Fibroblast of pulmonary artery (primary cell): Measurements from ENCODE around the gene C5AR2.
"Not testable (repeated sequence)": the region's sequence is repeated elsewhere in the genome, so short reads cannot be mapped to it uniquely, and the experiment has no call there.

Experiments used
- DNase-seq: peaks from one replicate; pipeline ENCODE4 v3.0.0-alpha.2; 2010; ENCODE audit warnings: low read depth
- H3K4me3 ChIP-seq: replicated peaks from 2 replicates; pipeline ENCODE4 v1.5.1; 2011; ENCODE audit warnings: low read depth, mild to moderate bottlenecking, control low read depth, low read length, moderate library complexity
- TF ChIP-seq, protein P1 (sequence below): IDR thresholded peaks from 2 replicates; pipeline ENCODE4 v1.5.1; 2011; ENCODE audit warnings: mild to moderate bottlenecking, control low read depth, low read length, inconsistent platforms; ENCODE audit errors: missing control alignments

Gene C5AR2

DNA sequence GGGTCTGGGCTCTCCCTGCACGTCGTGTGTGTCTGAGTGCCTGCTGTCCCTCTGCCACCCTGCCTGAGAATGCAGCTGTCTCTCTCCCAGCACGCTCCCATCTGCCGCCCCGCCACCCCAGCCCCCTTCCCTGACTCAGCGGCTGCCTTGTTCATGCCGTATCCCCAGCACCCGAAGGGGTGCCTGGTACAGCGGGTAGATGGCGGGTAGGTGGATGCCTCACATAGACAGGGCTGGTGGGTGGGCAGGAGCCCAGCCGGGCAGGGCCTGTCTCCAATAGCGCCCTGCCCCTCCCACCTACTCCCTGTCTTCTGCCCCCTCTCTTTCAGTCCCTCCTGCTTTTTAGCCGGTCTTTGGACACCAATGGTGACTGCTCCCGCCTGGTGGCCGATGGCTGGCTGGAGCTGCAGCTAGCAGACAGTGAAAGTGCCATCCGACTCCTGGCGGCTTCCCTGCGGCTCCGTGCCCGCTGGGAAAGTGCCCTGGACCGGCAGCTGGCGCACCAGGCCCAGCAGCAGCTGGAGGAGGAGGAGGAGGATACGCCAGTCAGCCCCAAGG is 47.5 kb downstream of the C5AR2 start:
- DNase-seq, result no peak
- TF ChIP-seq, protein P1, sequence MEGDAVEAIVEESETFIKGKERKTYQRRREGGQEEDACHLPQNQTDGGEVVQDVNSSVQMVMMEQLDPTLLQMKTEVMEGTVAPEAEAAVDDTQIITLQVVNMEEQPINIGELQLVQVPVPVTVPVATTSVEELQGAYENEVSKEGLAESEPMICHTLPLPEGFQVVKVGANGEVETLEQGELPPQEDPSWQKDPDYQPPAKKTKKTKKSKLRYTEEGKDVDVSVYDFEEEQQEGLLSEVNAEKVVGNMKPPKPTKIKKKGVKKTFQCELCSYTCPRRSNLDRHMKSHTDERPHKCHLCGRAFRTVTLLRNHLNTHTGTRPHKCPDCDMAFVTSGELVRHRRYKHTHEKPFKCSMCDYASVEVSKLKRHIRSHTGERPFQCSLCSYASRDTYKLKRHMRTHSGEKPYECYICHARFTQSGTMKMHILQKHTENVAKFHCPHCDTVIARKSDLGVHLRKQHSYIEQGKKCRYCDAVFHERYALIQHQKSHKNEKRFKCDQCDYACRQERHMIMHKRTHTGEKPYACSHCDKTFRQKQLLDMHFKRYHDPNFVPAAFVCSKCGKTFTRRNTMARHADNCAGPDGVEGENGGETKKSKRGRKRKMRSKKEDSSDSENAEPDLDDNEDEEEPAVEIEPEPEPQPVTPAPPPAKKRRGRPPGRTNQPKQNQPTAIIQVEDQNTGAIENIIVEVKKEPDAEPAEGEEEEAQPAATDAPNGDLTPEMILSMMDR, result no peak
- H3K4me3 ChIP-seq, result no peak overlapping the region

DNA sequence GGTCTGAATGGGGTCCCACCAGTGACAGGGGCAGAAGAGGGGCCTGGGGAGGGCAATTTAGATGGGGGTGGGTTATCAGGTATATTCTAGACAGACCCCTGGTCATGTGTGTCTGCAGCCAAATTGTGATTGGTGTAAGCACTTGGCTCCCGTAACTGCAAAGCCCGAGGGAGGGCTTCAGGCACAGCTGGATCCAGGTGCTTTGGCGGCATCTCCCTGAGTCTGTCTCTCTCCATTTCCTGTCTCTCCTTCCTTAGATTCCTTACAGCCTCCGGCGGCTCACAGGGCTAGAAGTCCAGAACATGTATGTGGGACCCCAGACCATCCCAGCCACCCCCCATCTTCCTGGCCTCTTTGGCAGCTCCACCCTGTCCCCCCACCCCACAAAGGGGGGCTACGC is 48.6 kb downstream of the C5AR2 start:
- TF ChIP-seq, protein P1, result no peak
- DNase-seq, result no peak
- H3K4me3 ChIP-seq, result no peak overlapping the region

DNA sequence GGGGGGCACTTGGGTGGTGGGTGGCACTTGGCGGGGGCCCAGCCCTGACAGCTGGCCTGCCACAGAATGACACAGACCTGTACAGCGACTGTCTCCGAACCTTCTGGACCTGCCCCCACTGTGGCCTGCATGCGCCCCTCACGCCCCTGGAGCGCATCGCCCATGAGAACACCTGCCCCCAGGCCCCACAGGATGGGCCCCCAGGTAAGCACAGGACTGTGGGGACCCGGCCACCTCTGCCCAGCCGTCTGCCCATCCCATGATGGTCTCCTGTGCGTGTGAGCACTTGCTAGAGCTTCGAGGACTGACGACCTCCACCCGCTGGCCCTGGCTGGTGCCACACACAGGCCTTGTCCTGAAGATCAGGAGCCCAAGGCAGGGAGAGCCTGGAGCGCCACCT is 49.1 kb downstream of the C5AR2 start:
- no peak for DNase-seq
- no peak overlapping the region for H3K4me3 ChIP-seq
- TF ChIP-seq, protein P1, result no peak

DNA sequence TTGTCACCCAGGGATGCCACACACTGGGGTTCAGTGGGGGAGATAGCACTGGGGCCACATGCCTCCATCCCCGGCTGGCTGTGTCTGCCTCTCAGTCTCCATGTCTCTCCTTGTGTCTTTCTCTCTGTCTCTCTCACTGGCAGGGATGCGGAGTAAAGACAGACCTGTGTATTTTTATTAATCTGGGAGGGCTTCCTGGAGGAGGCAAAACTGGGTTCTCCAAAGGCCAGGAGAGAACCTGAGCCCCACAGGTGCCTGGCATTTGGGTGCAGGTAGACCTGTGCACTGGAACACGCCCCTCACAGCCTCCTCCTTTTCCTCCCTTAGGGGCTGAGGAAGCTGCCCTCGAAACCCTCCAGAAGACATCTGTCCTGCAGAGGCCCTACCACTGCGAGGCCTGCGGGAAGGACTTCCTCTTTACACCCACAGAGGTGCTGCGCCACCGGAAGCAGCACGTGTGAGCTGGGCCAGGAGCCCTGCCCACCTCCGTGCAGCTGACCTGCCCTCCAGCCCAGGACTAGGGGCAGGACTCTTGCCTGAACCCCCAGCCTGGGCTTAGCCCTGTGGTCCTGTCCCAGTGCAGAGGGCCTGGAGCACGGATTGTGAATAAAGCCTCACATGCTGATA is 49.8 kb downstream of the C5AR2 start:
- TF ChIP-seq, protein P1, result no peak
- no peak for DNase-seq
- H3K4me3 ChIP-seq, result no peak overlapping the region

DNA sequence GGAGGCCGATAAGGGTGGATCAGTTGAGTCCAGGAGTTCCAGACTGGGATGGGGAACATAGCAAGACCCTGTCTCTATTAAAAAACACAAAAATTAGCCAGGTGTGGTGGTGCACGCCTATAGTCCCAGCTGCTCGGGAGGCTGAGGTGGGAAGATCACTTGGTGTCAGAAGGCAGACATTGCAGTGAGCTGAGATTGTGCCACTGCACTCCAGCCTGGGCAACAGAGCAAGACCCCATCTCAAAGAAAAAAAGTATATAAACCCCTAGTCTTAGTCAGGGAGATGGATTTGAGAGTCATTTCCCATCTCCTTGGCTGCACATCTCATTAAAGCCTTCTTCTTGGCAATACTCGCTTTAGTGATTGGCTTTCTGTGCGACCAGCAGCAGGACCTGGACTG is 51.9 kb downstream of the C5AR2 start:
- H3K4me3 ChIP-seq, DNase-seq: not testable (repeated sequence)

DNA sequence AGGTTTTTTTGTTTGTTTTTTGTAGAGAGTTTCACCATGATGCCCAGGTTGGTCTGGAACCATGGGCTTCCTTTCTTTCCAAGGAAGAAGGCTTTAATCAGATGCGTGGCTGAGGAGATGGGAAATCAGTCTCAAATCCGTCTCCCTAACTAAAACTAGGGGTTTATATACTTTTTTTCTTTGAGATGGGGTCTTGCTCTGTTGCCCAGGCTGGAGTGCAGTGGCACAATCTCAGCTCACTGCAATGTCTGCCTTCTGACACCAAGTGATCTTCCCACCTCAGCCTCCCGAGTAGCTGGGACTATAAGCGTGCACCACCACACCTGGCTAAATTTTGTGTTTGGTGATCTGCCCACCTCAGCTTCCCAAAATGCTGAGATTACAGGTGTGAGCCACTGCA is 52.6 kb downstream of the C5AR2 start:
- DNase-seq, H3K4me3 ChIP-seq: not testable (repeated sequence)

DNA sequence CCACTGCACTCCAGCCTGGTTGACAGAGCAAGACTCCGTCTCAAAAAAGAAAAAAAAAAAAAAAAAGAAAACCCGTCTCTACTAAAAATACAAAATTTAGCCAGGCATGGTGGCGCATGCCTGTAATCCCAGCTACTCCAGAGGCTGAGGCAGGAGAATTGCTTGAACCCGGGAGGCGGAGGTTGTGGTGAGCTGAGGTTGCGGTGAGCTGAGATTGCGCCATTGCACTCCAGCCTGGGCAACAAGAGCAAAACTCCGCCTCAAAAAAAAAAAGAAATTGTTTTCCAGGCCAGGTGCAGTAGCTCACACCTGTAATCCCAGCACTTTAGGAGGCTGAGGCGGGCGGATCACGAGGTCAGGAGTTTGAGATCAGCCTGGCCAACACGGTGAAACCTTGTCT is 54.6 kb downstream of the C5AR2 start:
- DNase-seq, H3K4me3 ChIP-seq: not testable (repeated sequence)

DNA sequence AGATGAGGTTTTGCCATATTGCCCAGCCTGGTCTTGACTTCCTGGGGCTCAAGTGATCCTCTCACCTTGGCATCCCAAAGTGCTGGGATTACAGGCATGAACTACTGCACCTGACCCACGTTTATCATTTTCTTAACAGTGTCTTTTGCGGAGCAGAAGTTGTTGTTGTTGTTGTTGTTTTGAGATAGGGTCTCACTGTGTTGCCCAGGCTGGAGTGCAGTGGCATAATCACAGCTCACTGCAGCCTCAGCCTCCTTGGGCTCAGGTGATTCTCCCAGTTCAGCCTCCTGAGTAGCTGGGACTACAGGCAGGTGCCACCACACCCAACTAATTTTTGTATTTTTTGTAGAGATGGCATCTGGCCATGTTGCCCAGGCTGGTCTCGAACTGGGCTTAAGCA is 55.6 kb downstream of the C5AR2 start:
- not testable (repeated sequence) for DNase-seq, H3K4me3 ChIP-seq

DNA sequence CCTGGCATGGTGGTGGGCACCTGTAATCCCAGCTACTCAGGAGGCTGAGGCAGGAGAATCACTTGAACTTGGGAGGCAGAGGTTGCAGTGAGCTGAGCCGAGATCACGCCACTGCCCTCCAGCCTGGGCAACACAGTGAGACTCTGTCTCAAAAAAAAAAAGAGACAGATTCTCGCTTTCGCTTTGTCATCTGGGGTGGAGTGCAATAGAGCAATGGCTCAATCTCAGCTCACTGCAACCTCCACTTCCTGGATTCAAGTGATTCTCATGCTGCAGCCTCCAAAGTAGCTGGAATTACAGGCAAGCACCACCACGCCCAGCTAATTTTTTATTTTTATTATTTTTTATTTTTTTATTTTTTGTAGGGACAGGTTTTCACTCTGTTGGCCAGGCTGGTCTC is 56.7 kb downstream of the C5AR2 start:
- H3K4me3 ChIP-seq, DNase-seq: not testable (repeated sequence)

DNA sequence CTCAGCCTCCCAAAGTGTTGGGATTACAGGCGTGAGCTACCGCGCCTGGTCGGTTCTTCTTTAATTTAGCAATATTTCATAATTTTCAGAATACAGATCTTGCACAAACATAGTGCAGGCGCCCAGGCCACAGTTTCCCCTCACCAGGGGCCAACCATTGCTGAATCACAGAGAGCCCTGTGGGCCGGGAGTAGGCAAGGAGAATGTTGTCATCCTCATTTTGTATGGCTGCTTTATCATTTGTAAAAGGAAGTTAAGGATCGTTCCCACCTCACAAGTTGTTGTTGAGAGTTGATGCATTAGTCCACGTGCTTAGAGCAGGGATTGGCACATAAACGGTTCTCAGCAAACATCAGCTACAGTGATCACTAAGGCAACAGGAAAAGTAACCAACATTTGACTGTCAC is 57.2 kb downstream of the C5AR2 start:
- TF ChIP-seq, protein P1, result no peak
- no peak overlapping the region for H3K4me3 ChIP-seq

More for the DNA sequence above, 57.2 kb downstream of the C5AR2 start:
- peak; percentile 29 for DNase-seq
